Activated CD4-positive, alpha-beta T cell treated with anti-CD3 and anti-CD28 coated beads, Interleukin-2, amount 50 U/mL, for 24 hours (primary cell): ENCODE results near the gene OR51E1.

ENCODE experiments used
- DNase-seq, 2 donors: peaks; one replicate each; pipeline ENCODE4 v3.0.0-alpha.2; 2020; ENCODE audit warnings: low read depth in 1 of 2, low spot score in 1 of 2

Gene OR51E1, protein sequence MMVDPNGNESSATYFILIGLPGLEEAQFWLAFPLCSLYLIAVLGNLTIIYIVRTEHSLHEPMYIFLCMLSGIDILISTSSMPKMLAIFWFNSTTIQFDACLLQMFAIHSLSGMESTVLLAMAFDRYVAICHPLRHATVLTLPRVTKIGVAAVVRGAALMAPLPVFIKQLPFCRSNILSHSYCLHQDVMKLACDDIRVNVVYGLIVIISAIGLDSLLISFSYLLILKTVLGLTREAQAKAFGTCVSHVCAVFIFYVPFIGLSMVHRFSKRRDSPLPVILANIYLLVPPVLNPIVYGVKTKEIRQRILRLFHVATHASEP

DNA sequence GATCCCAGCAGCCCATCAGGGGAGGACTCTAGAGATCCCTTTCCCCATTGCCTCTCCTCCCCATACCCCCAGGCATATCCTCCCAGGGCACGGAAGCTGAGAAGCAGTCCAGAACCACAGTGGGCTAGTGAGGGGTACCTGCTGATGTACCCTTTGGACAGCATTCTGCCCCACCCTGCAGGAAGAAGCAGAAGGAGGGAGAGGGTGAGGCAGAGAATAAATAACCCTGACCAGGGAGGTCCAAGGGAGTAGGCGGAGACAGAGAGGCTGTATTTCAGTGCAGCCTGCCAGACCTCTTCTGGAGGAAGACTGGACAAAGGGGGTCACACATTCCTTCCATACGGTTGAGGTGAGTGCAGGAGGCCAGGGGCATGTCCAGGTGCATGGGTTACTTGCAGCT lies at the start of gene OR51E1:
TSS of gene OR51E1 (plus strand) at position 301 of the 400 bp plus-strand sequence. CDS start 8,545 bp downstream, outside the sequence.
- no peak for DNase-seq

DNA sequence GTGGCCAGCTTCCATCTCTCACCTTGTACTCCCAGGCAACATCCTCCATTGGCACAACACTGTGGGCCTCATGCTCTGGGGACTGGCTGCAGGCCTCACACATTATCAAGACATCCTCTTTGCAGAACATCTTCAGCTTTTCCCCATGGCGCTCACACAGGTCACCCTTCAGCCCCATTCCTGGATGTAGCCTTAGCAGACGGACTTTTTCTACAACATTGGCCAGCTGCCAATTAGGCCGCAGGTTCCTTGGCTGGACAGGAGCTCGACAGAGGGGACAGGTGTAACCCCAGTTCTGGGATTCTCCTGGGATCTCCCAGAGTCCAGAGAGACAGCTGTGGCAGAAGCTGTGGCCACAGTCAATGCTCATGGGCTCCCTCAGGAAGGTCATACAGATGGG lies 38.7 kb upstream of the OR51E1 start:
- no peak for DNase-seq

DNA sequence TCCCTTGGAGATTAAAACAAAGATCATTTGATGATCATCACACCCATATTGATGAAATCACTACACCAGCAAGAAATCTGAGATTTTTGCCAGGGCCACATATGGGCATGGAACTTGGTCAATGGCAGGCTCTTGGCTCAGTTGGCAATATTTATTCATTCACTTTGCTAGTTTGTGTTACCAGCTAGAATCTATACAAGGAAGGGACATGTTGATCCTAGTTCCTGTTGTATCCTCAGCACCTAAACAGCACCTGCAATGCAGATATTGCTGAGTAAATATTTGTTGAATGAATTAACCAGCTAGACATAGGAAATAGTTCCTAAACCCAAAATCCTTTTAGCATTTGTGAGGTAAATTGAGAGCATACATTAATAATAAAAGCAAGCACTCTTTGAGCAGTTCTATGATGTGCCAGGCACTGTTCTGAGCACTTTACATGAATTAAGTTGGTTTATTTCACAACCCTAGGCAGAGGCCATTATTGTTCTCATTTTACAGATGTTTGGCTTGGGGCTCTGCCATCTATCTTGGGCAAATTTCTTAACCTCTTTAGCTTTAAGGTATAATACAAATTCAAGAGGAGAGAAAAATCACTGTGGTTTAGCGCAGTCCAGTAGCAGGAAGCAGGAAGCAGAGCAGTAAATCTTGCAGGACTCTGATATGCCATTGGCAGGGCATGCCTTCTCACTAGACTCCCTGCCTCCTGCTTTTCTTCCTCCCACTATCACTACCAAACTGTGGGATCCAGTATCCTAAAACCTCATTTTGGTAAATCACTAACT lies 37.4 kb upstream of the OR51E1 start:
- no peak for DNase-seq

DNA sequence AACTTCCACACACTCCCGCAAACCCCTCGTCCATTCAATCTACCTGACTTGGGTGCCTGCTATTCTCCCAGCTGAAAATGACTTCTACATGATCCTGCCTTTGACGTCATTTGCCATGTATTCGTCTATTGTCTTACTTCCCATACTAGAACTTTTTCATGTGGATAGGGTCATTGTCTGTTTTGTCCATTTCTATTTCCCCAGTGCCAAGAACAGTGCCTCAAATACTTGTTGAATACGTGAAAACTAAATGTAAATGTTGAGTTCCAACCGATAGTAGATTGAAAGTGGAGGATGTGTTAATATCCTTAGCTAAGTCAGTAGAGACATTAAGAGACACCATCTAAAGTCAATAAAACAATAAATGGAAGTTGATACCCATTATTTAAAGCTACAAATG lies 36.7 kb upstream of the OR51E1 start:
- DNase-seq = no peak

DNA sequence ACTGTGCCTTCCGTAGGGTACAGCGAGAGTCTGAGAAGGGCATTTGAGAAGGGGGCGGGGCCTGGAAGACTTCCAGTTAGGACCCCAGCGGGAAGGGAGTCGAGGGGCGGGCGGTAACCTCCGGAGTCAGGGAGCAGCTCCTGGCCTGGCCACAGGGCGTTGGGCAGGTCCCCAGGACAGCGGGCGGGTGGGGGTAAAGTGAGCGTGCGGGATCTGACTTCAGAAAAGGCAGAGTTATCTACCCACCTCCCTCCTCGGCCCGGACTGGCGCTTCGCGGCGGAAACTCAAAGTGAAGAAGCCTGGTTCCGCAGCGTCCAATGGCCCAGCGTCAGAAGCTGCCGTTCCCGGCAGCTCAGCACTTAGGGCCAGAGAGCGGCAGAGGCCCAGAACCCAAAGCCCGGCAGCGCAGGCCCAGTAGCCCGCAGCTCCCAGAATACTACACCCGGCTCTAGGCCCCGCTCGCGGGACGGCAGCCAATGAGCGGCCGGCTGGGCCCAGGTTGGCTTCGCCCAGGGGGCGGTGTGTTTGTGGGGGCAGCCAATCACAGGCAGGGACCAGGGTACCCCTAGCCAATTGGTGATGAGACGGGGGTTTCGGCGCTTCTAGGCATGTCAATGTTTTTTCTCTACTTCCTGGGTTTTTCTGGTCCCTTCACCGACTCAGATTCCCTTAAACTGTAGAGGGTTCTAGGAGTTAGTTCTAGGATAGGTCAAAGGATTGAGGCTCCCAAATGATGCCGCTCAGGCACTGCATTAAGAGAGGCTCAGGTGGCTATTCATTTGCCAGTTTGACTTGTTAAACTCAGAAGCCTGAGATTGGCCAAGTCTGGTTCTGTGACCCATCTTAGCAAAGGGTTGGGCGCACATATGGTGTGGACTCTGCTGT lies 35.8 kb upstream of the OR51E1 start, which contains the start of gene TRIM68:
TSS of gene TRIM68 (minus strand) at position 451 of the 886 bp plus-strand sequence. CDS start 2,727 bp downstream, outside the sequence.
- DNase-seq = peak; percentile 85 to 93

DNA sequence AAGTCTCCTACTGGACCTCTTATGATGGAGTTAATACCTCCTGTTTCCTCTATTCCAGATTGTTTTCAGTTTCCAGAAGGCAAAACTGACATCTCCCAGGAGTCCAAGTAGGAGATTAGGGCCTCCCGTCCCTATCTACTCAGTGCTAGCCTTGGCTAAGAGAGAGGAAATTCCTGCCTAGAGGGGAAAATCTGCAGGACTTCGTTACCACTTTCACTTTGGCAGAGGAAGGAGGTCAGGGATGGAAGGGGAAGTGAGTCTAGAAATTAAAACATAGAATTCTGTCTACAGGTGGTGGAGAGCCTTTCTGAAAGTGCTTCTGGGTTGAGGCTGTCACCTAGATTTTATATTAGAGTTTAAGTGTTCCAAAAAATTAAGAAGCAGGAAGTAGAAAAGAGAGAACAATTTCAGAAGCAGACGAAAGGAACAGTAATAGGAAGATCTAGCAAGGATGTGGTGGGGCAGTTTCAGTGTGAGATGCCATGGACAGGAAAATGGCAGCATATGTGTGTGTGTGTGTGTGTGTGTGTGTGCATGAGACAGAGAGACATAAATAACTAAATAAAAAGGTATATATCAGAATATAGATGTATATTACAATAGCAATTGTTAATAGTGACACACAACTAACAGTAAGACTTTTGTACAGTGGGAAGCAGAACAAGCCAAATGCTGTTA lies 33.4 kb upstream of the OR51E1 start:
- no peak for DNase-seq

DNA sequence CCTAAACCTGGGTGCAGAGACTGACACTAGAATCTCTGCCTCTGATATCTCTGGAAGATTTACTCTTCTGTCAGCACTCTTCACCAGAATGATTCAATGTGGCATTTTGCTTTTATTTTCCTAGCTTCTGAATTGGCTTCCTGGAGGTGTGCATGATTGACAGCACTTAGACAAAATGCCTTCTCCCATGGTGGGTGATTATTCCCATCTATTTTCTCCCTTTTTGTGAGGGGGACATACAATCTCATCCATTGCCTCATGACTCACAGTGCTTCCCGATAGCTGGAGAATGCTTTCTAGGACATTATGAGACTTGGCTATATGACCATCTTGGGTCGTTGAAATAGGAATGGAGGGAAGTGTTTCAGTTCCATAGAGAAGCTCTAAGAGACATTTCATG lies 31.8 kb upstream of the OR51E1 start:
- DNase-seq = no peak

DNA sequence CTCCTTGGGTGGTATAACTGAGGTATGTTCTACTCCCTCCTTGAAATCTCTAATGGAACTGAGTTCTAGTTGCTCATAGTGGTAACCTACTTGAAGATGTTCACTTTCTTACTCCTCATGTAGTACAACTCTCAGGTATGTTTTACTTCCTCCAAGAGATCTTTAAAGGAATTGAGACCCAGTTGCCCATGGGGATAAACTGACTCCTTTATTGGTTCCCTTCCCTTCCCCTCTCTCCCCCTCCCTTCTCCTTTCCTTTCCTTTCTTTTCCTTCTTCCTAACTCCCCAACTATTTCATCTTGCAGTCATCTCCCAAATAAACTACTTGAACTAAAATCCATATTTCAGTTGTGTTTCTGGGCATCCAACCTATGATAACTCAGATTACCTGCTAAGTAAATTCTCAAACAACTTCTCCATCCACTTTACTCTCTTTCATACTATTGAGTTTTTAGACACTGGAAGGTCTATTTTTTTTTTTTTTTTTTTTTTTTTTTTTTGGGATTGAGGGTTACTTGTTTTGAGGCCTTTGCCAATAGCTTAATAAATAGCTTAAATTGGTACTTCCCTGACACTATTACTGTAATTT lies 27.8 kb upstream of the OR51E1 start:
- DNase-seq = no peak

DNA sequence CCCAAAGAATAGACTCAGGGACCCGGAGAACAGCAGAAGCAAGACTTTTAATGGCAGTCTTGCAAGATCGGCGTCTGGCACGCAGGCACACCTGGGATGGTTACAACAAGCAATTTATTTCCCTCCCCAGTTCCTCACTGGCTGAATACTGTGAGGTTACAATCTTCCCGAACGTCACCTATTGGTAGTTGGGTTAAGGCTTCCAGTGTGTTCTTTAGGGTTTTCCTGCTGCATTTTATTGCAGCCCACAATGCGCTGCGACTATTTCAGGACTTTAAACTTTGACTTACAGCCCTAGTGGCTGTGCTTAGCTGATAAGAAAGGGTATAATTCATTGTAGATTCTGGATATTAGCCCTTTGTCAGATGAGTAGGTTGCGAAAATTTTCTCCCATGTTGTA lies 24.3 kb upstream of the OR51E1 start:
- no peak for DNase-seq

DNA sequence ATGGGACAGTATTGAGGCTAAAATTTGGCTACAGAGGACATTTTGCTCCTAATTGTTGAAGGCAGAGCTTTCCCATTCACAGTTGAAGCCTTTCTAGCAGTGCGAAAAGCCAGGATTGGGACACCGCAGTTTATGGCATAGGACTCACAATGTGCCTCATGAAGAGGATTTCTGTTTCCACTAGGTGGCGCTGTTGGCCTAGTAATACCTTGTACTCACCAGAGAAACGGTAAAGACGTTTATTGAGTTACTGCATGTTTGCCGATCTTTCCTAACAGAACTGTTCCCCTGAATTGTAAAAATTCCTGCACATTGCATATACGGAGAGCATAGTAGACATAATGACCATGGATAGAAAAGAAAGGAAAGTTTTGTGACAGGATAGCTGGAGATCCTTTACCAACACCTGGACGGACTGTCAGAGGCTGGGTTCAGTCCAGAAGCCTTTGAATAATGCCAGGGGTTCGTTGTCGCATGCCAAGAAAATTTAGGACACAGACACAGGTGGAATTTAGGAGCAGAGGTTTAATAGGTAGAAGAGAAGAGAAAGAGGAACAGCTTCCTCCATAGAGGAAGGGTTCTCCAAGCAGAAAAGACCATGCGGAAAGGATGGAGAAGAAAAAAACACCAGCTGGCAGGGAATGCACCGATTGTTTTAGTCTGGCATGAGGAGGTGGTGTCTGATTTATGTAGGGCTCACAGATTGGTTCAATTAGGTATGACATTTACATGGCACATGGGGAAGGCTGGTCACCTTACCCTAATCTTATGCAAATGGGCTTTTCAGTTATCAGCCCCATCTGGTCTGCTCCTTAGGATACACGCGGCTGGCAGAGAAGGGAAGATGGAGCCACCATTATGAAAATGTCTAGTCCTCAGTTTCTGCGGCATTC lies 17.3 kb upstream of the OR51E1 start:
- peak in 1 of 2 donors; percentile 23 for DNase-seq

DNA sequence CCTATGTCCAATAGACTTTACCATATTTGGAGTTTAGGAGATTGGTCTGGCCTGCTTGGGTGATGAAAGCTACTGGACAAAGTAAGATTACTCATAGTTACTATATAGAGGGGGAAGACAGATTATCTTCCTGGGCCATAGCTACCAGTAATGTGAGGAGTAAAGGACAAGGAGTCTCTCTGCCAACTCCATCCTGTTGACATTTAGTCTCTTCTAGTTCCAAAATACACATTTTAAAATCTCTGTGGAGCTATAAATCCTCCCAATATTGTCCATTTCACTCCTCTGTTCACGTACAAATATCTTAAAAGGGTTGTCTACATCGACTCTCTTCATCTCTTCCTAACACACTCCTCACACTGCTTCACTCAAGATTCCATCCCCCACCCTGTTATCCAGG lies 7.6 kb upstream of the OR51E1 start:
- DNase-seq = no peak

DNA sequence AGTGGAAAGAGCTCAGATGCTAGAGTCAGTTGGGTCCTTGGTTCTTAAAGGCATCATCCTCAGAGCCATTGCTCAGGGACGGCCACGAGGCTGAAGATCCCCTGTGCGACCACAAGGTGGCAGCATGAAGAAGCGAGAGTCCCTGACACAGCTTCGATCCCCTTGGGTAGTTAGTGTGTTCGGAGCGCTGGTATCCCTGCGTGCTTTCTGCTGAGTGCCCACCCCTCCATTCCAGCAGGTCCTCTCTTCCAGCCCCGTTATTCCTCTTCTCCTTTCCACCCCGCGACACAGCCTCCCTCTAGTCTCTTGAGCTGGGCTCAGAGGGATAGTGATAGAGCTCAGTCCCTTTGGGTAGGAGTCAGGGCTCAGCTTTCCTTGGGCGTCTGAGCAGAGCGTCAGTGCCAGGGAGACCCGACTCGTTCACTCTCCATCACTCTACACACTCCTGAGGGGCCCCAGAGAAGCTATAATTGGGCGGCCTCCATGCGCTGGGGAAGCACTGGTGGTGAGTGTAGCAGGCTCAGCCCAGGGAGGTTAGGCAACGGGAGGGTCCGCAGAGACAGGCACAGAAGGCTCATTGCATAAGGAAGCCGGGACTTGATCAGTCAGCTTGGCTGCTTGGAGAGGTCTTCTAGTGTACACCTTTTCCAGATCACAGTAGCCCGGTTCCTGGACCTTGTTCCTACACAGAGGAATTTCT lies 6.7 kb upstream of the OR51E1 start, which contains the start of gene OR51D1:
TSS of gene OR51D1 (plus strand) at position 516 of the 700 bp plus-strand sequence. CDS start 2,314 bp downstream, outside the sequence.
- peak; percentile 39 to 60 for DNase-seq

DNA sequence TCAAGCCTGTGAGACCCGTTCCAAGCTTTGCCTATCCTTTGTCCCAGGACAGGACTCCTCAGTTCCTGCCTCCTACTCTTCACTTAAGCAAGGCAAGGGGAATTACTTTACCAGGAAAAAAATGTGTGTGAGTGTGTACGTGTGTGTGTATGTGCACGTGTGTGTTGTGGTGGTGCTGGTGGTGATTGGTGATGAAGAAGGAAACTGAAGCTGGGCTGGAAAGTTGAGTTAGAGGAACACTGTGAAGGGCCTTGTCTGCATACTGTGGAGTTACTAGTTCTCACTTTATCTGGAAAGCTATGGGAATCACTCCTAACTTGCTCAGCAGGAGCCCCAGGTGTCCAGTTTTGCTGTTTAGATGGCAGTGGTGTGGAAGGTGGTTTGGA lies 6.1 kb upstream of the OR51E1 start:
- DNase-seq = no peak

DNA sequence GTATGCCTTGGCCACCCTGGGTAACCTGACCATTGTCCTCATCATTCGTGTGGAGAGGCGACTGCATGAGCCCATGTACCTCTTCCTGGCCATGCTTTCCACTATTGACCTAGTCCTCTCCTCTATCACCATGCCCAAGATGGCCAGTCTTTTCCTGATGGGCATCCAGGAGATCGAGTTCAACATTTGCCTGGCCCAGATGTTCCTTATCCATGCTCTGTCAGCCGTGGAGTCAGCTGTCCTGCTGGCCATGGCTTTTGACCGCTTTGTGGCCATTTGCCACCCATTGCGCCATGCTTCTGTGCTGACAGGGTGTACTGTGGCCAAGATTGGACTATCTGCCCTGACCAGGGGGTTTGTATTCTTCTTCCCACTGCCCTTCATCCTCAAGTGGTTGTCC lies 3.9 kb upstream of the OR51E1 start:
- DNase-seq = no peak

DNA sequence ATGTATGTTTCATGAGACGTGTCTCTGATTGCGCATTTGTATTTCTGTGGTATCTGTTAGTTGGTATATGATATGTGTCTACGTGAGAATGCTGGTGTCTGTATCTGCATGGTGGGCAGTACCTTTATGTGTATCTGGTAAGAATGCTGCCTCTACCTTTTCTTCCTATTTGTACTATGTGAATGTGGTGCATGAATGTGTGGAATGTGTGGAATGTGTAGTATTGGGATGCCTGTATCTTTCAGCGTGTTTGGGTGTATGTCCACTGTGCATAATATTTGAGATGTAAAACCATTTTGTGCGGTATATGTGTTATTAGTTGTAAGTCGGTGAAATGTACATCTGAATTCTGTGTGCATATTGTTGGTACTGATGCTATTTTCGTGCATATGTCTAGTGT lies 2.3 kb upstream of the OR51E1 start:
- DNase-seq = no peak

DNA sequence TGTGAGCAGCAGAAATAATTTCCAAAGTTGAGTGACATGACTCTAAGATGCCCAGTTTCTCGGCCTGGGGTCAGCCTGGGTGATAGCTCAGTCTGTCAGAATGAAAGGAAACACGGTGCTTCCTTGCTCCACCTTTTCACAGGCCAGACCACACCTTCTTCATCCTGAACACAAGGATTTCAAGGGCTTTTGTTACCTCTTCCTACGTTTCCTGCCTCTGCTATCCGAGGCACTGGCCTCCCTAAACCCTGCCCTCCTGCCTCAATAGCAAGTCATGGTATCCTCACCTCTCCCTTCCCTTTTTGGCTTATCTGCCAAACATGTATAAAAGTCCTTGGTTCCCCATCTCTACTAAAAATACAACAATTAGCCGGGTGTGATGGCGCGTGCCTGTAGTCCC lies 1.7 kb upstream of the OR51E1 start:
- no peak for DNase-seq

DNA sequence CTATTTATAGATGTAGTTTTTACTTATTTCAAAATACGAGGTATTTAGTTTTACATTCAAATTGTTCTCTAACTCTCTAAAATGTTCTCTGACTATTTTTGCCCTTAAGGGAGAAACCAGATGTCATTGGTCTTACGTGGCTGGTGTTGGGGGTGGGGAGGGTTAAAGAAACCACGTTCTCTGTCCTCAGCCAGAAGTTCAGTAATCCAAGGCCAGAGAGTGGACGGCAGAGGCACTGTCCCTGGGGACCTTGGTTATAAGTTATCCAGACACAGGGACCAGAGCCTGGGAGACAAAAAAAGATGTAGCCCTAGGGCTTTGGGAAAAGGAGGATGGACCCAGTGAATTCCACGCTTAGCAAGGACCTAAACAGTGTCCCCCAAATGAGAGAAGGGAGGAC lies 706 bp upstream of the OR51E1 start:
- DNase-seq = no peak

DNA sequence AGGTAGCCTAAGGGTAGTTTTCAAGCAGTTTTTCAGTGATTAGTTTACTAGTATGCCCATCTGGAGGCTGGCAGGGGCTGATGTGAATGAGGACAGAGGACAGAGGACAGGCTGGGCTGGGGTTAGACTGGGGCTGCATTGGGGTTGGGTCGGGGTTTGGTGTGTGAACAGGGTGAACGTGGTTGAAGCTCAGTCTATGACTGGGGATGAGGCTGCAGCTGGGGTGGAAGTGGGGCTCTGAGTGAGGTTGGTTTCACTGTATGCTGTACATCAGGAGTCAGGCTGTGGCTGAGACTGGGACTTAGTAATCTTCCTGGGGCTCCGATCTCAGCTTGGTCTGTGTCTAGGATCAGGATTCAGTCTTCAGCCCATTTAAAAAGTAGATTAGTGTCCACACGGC lies 451 bp downstream of the OR51E1 start:
- DNase-seq = no peak

DNA sequence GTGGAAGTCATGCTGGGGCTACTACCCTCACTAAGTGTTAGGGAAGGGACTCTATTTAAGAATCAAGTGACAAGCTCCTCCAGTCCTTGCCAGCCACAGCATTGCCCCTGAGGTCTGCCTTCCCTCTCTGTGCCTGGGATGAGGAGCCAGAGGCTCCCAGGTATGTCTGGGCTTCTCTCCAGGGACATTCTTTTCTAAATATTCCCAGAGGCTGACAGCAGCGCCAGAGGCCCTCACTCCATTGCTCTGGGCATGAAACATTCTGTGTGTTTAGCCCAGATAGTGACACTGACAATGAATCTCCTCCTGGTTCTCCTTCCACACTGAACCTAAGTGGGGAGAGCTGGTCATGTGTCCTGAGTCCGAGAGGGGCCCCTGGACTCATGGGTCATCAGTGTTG lies 2.2 kb downstream of the OR51E1 start:
- DNase-seq = no peak
